ENCODE results near the gene C11orf21.

GRCh38 chr11:2290351-2290841 is 11.3 kb downstream of the C11orf21 start:
- no peak for TF ChIP-seq EZH2phosphoT487 (IDR thresholded peaks at IDR 0.05; ENCODE audit: insufficient read depth, low read depth)
- no peak for TF ChIP-seq EZH2 (IDR thresholded peaks at IDR 0.05; ENCODE audit: insufficient read depth, poor library complexity, severe bottlenecking)

All from GM23248 (cell line).